NCI-H345 (cell line): Measurements from ENCODE around the gene CTBP1.

ENCODE experiments used
- DNase-seq: peaks from one replicate; lab custom pipeline; 2025; lab: John Stamatoyannopoulos, UW

The CTBP1 gene

DNA sequence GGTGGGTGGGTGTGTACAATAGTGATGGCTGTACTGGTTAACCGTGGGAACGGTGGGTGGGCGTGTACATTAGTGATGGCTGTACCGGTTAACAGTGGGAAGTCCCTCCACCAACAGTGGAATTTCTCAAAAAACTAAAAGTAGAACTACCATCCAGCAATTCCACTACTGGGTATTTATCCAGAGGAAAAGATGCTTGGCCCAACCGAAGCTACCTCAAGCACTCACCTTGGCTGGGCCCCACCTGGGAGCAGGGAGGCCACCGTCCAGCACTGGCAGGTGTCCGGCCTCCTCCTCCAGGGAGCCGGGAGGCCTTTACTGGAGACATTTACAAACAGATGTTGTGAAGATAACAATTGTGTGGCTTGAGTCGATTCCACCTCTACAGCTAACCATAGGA lies 34.8 kb upstream of the CTBP1 start:
- no peak for DNase-seq

DNA sequence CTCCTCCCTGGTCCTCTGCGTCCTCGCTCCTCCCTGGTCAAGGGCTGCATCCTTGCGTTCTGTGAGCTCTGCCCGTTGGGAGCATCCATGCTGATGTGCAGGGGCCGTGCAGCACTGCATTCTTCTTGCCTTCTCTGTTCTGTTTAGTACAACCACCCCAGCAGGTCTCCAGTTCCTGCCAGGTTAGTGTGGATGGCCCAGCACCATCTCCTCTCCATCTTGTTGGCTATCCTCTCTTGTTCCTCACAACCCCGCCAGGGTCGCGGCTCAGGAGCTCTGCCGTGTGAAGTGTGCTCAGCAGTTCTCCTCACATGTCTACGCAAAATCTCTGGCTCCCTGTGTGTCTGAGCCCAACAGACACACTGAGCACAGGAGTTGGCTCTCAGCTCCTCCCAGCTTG lies 30.3 kb upstream of the CTBP1 start:
- no peak for DNase-seq

GRCh38 chr4:1277667-1278665 lies 29.0 kb upstream of the CTBP1 start:
- DNase-seq = no peak

- no peak for DNase-seq
Observed at GRCh38 chr4:1276984-1277383, 28.1 kb upstream of the CTBP1 start.

- no peak for DNase-seq
Observed at GRCh38 chr4:1274871-1275270, 25.9 kb upstream of the CTBP1 start.

- DNase-seq = no peak
Observed at GRCh38 chr4:1271686-1272085, 22.8 kb upstream of the CTBP1 start.

DNA sequence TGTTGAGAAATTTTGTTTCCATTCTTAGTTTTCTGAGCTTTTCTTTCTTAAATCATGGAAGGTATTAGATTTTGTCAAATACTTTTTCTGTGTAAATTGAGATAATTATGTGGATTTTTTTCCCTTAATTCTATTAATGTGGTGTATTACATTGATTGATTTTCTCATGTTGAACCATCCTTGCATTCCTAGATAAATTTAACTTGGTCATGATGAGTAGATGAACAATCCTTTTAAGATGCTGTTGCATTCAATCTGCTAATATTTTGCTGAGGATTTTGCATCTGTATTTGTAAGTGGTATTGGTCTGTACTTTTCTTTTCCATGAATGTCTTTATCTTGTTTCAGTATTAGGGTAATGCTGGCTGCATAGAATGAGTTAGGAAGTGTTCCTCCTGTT lies 20.3 kb upstream of the CTBP1 start:
- no peak for DNase-seq

DNA sequence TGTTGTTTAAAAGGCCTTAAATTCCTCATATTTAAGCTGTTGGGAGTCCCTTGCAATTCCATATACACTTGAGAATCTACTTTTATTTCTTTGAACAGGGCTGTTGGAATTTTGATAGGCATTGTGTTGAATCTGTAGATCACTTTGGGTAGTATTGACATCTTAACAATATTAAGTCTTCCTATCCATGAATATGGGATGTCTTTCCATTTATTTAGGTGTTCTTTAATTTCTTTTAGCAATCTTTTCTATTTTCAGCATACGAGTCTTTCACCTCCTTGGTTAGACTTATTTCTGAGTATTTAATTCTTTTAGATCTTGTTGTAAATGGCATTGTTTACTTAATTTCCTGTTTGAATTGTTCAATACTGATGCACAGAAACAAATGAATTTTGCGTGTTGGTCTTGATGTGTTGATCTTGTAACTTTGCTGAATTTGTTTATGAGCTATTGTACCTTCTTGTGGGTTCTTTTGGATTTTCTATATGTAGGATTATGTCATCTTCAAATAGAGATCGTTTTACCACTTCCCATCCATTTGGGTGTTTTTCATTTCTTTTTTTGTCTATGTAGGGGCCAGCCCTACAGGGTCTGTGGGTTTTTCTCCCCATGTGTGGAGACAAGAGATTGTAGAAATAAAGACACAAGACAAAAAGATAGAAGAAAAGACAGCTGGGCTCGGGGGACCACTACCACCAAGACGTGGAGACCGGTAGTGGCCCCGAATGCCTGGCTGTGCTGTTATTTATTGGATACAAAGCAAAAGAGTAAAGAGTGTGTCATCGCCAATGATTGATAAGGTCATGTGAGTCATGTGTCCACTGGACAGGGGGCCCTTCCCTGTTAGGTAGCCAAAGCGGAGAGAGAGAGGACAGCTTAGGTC lies 18.2 kb upstream of the CTBP1 start:
- no peak for DNase-seq

- no peak for DNase-seq
Observed at GRCh38 chr4:1265351-1265750, 16.4 kb upstream of the CTBP1 start.

DNA sequence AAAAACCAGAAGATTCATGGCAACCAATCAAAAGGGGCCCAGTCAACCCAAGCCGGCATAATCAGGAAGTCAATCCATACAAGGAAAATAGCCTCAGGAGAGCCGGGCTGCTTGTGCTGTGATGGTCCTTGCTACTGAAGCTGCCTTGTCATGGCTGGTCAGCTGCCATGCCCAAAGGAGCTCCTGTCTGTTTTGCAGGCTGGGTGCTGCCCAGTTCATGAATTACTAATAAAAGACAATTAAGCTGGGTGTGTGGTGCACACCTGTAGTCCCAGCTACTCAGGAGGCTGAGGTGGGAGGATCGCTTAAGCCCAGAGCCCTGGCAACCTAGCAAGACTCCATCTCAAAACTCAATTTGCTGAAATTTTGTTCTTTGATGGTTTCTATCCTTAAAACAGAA lies 16.0 kb upstream of the CTBP1 start:
- no peak for DNase-seq

DNA sequence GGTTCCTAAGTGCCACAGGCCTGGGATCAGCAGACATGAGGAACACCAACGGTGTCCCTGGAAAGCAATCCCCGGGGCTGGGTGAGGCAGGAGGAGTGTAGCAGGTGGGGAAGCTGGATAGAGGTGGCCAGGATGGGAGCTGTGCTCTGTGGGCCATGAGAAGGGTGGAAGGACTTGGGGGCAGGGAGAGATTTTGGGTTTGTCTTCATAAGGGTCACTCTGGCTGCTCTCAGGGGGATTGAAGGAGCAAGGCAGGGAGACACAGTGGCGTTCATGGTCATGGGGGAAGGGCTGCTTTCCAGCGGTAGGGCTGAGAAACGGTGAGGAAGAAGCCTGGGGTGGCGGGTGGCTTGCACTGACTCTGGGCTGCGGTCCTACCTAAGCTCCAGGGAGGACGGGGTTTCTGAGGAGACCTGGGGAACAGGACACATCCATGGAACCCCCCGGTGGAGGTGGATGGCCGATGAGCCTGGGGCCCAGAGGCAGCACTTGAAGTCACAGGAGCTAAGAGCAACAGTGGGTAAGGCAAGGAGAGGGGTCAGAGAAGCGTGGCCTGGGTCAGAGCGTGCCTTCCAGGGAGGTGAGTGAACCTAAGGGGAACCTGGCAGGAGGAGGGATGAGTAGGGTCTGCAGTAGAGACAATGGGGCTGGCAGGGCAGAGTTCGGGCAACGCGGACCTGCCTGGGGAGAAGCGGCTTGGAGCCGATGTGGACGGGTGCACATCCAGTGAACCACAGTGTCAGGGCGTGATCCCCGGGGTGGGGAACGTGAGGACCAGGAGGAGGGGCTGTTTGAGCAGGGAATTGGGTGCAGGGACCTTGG lies 12.4 kb upstream of the CTBP1 start:
- DNase-seq = no peak

GRCh38 chr4:1260418-1261106 lies 11.6 kb upstream of the CTBP1 start:
- no peak for DNase-seq

DNA sequence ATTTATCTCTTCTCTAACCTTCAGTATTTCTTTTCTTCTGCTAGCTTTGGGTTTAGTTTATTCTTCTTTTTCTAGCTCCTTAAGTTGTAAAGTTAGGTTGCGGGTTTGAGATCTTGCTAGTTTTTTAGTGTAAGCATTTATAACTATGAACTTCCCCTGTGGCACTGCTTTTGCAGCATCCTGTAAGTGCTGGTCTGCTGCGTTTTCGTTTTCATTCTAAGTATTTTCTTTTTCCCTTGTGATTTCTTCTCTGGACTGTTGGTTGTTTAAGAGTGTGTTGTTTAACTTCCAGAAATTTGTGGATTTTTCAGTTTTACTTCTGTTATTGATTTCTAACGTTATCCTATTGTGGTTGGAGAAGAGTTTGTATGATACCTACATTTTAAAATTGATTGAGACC lies 11.0 kb upstream of the CTBP1 start:
- no peak for DNase-seq

GRCh38 chr4:1258457-1258856 lies 9.5 kb upstream of the CTBP1 start:
- DNase-seq = no peak

- DNase-seq = no peak
Observed at GRCh38 chr4:1255699-1256098, 6.8 kb upstream of the CTBP1 start.

DNA sequence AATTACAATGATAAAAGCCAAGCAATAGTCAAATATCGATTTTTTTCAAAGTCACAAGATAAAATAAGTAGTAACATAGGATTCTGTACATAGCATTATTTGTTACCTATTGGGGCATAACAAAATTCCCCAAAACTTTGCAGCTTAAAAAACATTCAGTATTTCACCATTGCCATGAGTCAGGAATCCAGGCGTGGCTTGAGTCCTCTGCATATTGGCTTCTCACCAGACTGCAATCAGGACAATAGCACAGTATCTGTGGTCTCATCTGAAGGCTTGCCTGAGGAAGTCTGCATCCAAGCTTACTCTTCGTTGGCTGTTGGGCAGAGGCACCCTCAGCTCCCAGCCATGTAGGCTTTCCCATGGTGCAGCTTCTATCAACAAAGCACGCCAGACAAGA lies 6.2 kb upstream of the CTBP1 start:
- no peak for DNase-seq

DNA sequence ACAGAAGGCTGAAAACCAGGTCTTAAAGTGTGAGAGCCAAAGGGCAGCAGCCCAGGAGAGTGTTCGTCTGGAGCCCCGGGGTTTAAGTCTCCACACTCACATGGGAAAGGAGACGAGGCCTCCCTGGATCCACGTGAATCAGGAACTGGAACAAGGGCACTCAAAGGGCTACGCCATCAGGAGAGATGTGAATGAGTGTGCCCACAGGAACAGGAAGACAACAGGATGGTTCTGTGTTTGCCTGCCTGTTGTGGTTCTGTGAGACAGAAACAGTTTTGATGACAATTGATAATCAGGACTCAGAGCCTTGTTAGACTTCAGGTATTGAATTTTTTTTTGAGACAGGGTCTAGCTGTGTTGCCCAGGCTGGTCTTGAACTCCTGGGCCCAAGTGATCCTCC lies 4.9 kb upstream of the CTBP1 start:
- DNase-seq = no peak

GRCh38 chr4:1252928-1253492 lies 4.1 kb upstream of the CTBP1 start:
- no peak for DNase-seq

GRCh38 chr4:1251773-1252066 lies 2.8 kb upstream of the CTBP1 start:
- DNase-seq = no peak

DNA sequence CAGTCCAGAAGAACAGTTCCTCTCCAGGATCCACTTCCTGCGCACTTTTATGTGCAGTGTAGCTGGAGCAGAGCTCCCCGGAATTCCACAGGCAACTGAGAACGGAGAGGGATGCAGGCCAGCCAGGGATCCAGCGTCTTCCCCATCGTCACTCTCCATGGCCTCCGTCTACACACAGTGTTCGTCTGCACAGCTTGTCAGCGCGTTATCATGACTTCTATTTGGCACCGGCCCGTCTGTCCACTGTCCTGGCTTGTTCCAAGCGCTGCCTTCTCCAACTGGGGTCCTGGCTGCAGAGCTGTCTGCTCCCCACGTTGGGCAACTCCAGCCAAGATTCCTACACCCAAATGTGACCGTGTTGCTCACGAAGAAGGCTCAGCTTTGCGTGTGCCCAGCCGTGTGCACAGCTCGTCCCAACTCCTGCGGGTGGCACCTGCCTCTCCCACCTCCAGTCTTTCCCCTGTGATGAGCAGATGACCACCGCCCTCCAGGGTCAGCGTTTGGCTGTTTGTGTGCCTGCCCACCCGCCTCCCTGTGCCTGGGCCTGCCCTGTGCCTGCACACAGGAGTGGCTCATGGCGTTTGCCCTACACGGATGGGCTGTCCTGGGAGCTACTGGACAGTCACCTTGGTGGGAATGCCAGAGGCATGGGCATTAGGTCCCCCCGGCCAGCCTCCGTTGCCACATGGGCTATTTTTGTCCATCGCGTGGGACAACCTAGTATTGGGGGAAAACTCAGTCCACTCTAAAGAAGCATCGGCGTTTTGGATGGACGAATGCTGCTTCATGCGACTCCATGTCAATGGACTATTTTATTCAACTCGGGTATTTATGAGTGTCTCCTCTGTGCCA lies 2.2 kb upstream of the CTBP1 start:
- no peak for DNase-seq

- no peak for DNase-seq
Observed at GRCh38 chr4:1250527-1250812, 1.5 kb upstream of the CTBP1 start.
